ENCODE measurements around the gene SCGB1C1.

DNA sequence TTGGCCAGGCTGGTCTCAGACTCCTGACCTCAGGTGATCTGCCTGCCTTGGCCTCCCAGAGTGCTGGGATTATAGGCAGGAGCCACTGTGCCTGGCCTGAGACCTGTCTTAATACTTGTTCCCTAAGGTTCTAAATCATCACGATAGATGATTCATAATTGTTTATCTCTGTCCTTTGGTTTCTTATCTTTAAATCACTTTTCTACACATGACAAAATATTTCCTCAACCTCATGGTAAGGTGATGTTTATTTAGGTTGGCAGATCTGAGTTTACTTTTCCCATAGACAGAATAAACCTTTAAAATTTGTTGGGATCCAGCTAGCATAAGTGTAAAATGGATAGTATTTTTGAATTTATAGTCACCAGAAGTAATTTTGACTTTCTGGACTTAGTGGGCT is 47.4 kb downstream of the SCGB1C1 start:
- TF ChIP-seq CTCF (IDR thresholded peaks at IDR 0.05; ENCODE audit: low read length) (no peak), EZH2phosphoT487 (IDR thresholded peaks at IDR 0.05; ENCODE audit: low read length) (no peak)

Data from MM.1S (cell line).